ENCODE data around the gene TRIM52. TPM values are rescaled to one million over a fixed set of nuclear protein-coding genes. Genes with fewer than 3 reads are reported as not detected.

The TRIM52 gene
- total and polyA plus RNA-seq, 2 of the 13 experiments (the other 11 are each of a cell fraction or from before 2014, with no cell fraction given) = 7.2 to 11.6 TPM

GRCh38 chr5:181246276-181247049 is 14.5 kb downstream of the TRIM52 start (continued):
- TF ChIP-seq ZSCAN5A (CRISPR knock-in tag; IDR thresholded peaks at IDR 0.05; ENCODE audit: borderline replicate concordance) (no peak), SAFB2 (CRISPR knock-in tag; IDR thresholded peaks at IDR 0.05; ENCODE audit: borderline replicate concordance, low read depth) (no peak), E2F2 (CRISPR knock-in tag; IDR thresholded peaks at IDR 0.05; ENCODE audit: borderline replicate concordance) (0 out of 2 replicates have a peak, but pooled peaks have one; percentile 35), ZNF891 (CRISPR knock-in tag; IDR thresholded peaks at IDR 0.05) (no peak), NCOA2 (CRISPR knock-in tag; IDR thresholded peaks at IDR 0.05) (0 out of 2 replicates have a peak, but pooled peaks have one; percentile 22), FIP1L1 (IDR thresholded peaks at IDR 0.05; ENCODE audit: borderline replicate concordance, insufficient read depth, low read depth, low read length) (no peak), HINFP (CRISPR knock-in tag; IDR thresholded peaks at IDR 0.05; ENCODE audit: low read depth) (no peak; the same call in 1 of the 2 replicates), ISL2 (CRISPR knock-in tag; IDR thresholded peaks at IDR 0.05) (peak; percentile 38; the same call in 1 of the 2 replicates), KLF9 (CRISPR knock-in tag; IDR thresholded peaks at IDR 0.05; ENCODE audit: low read depth) (no peak), HNRNPUL1 (IDR thresholded peaks at IDR 0.05; ENCODE audit: low read depth, low read length) (no peak), KAT8 (CRISPR knock-in tag; IDR thresholded peaks at IDR 0.05) (peak; percentile 64), ZMAT3 (CRISPR knock-in tag; conservative IDR thresholded peaks at IDR 0.05) (0 out of 2 replicates have a peak, but pooled peaks have one; percentile 63), ONECUT2 (CRISPR knock-in tag; IDR thresholded peaks at IDR 0.05) (no peak), ZNF678 (CRISPR knock-in tag; IDR thresholded peaks at IDR 0.05) (0 out of 2 replicates have a peak, but pooled peaks have one; percentile 44), RFX5 (IDR thresholded peaks at IDR 0.05; ENCODE audit: low read depth, low read length) (no peak), ZSCAN21 (CRISPR knock-in tag; IDR thresholded peaks at IDR 0.05; ENCODE audit: borderline replicate concordance) (no peak), POLR2G (IDR thresholded peaks at IDR 0.05; ENCODE audit: low read depth, low read length) (peak; percentile 76), ZFP41 (CRISPR knock-in tag; IDR thresholded peaks at IDR 0.05; ENCODE audit: borderline replicate concordance) (no peak), TBX2 (CRISPR knock-in tag; IDR thresholded peaks at IDR 0.05; ENCODE audit: borderline replicate concordance) (0 out of 2 replicates have a peak, but pooled peaks have one; percentile 4), GFI1 (CRISPR knock-in tag; IDR thresholded peaks at IDR 0.05; ENCODE audit: borderline replicate concordance) (peak; percentile 78), LCORL (IDR thresholded peaks at IDR 0.05) (no peak), LCORL (CRISPR knock-in tag; IDR thresholded peaks at IDR 0.05) (peak; percentile 37; the same call in 1 of the 2 replicates), ZNF572 (CRISPR knock-in tag; IDR thresholded peaks at IDR 0.05) (no peak), ZMAT5 (CRISPR knock-in tag; IDR thresholded peaks at IDR 0.05; ENCODE audit: borderline replicate concordance, low read depth) (no peak), XBP1 (CRISPR knock-in tag; IDR thresholded peaks at IDR 0.05) (no peak)

Measured in HepG2 (cell line).